ENCODE measurements around the gene ANKRD39.
"Not testable (repeated sequence)": the region's sequence is repeated elsewhere in the genome, so short reads cannot be mapped to it uniquely, and the experiment has no call there.

Gene ANKRD39

DNA sequence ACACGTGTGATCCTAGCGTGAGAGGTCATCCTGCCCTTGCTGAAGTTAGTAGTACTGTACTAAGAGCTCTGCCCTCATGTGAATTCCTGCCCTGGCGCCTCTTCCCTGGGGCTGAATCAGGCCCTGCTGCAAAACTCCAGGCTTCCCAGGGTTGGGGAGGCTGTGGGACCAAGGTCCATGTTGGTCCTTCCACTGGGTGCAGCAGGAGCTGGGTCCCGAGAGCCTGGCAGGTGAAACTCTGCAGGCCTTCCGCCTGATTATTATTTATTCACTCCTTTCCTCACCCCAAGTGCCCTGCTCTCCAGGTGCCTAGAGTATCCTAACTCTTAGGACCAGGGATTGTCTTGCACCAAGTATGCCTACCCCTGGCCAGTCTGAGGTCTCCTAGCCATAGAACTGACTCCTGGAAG lies 47.0 kb downstream of the ANKRD39 start:
- in situ Hi-C loops (cut with MboI; ENCODE audit: low sequenced_read_pairs, unreplicated experiment), result no loop called here
- TF ChIP-seq, protein P1, sequence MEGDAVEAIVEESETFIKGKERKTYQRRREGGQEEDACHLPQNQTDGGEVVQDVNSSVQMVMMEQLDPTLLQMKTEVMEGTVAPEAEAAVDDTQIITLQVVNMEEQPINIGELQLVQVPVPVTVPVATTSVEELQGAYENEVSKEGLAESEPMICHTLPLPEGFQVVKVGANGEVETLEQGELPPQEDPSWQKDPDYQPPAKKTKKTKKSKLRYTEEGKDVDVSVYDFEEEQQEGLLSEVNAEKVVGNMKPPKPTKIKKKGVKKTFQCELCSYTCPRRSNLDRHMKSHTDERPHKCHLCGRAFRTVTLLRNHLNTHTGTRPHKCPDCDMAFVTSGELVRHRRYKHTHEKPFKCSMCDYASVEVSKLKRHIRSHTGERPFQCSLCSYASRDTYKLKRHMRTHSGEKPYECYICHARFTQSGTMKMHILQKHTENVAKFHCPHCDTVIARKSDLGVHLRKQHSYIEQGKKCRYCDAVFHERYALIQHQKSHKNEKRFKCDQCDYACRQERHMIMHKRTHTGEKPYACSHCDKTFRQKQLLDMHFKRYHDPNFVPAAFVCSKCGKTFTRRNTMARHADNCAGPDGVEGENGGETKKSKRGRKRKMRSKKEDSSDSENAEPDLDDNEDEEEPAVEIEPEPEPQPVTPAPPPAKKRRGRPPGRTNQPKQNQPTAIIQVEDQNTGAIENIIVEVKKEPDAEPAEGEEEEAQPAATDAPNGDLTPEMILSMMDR (IDR thresholded peaks at IDR 0.05; ENCODE audit: borderline replicate concordance, control extremely low read depth, extremely low read depth, insufficient read depth, missing control alignments), result no peak
- DNase-seq (ENCODE audit: low spot score), result no peak

DNA sequence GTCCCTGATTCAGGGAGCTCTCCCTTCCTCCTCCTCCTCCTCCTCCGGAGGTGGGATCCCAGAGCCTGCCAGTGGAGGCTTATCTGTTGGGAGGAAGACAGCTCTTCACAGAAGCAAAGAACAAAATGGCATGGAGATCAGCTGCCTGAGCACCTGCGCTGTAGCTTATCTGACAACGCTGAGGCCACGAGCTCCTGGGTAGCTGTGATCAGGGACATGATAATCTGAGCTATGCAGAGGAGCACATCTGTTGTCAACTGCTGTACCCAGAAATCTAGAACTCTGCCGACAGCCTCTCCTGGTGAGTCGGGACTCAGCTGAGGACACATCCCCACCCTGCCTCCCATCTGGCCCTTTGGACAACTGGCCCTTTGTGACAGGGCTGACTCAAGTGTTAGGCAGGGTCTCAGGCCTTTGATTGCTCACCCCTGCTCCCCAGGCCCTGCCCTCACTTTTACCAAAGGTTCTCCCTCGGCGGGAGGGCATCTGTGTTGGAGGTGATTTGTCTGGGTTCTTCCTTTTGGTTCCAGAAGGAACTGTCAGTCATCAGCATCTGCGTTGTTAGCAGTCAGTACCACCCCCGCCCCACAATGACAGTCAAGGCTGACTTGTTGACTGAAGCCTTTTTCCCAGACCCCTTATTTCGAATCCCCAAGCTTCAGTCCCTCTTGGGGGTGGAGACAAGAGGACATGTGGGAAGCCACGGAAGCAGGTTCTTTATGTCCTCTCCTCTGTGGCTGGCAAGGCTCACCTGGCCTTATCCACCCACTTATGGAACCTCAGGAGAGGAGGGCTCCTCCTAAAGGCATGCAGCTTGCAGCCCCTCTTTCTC lies 47.6 kb downstream of the ANKRD39 start:
- no peak for DNase-seq (ENCODE audit: low spot score)
- TF ChIP-seq, protein P1 (IDR thresholded peaks at IDR 0.05; ENCODE audit: borderline replicate concordance, control extremely low read depth, extremely low read depth, insufficient read depth, missing control alignments), result no peak
- in situ Hi-C loops (cut with MboI; ENCODE audit: low sequenced_read_pairs, unreplicated experiment), result no loop called here

DNA sequence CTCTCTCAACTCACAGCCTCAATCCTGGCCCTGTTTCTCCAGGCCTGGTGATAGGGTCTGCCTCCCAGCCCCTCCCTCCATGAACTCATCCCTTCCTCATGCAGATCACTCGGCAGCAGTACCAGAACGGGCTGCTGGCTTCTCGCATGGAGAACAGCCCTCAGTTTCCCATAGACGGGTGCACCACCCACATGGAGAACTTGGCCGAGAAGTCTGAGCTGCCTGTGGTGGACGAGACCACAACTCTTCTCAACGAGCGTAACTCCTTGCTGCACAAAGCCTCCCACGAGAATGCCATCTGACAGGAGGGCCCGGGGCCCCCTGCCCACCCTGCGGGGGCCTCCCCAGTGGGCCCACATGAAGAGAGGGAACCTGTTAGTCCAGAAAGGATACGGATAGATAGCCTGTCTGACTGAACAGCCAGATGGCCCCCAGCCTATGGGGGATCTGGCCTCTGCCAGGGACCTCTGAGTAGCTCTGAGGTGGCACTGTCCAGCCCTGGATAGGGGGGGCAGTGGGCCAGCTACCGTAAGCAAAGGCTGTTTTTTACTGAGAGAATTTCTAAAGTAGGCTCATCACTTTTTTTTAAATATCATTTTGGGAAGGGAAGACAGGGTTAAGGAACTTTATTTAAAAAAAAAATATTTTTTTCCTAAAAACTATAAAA lies 48.5 kb downstream of the ANKRD39 start:
- TF ChIP-seq, protein P1 (IDR thresholded peaks at IDR 0.05; ENCODE audit: borderline replicate concordance, control extremely low read depth, extremely low read depth, insufficient read depth, missing control alignments), result no peak
- no peak for DNase-seq (ENCODE audit: low spot score)
- in situ Hi-C loops (cut with MboI; ENCODE audit: low sequenced_read_pairs, unreplicated experiment), result no loop called here

DNA sequence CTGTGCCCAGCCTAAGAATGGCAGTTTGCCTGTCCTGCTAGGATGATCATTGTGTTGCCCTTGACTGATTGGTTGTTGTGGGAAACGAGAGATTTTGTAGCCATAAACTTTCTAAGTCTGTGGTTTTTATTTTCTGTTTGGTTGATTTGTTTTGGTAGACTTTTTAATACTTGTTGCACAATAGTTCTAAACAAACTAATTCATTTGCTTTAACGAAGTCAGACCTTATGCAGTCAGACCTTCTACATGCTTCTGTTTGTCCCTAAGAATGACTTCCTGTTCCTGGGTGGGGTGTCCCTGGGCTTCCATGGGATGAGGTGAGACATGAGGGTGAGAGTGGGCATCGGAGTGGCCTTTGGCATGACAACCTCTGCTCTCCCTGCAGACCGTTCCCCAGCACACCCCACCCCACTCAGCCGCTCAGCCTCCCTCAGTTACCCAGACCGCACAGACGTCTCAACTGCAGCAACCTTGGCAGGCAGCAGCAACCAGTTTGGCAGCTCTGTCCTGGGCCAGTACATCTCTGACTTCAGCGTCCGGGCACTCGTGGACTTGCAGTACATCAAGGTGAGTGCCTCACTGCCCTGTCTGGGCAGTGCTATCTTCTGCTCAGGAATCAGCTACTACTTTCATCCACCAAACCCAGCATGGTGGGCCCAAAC lies 49.5 kb downstream of the ANKRD39 start:
- in situ Hi-C loops (cut with MboI; ENCODE audit: low sequenced_read_pairs, unreplicated experiment), result no loop called here
- DNase-seq (ENCODE audit: low spot score), result no peak
- TF ChIP-seq, protein P1 (IDR thresholded peaks at IDR 0.05; ENCODE audit: borderline replicate concordance, control extremely low read depth, extremely low read depth, insufficient read depth, missing control alignments), result no peak

DNA sequence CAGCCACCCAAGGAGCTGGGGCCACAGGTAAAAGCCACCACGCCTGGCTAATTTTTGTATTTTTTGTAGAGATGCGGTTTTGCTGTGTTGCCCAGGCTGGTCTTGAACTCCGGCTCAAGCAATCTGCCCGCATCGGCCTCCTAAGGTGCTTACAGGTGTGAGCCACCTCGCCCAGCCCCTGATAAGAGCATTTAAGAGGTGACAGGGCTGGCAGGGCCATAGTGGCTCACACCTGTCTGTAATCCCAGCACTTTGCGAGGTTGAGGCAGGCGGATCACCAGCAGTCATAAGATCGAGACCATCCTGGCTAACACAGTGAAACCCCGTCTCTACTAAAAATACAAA lies 50.7 kb downstream of the ANKRD39 start:
- DNase-seq (ENCODE audit: low spot score), result no peak
- TF ChIP-seq, protein P1 (IDR thresholded peaks at IDR 0.05; ENCODE audit: borderline replicate concordance, control extremely low read depth, extremely low read depth, insufficient read depth, missing control alignments), result no peak
- in situ Hi-C loops (cut with MboI; ENCODE audit: low sequenced_read_pairs, unreplicated experiment), result no loop called here

DNA sequence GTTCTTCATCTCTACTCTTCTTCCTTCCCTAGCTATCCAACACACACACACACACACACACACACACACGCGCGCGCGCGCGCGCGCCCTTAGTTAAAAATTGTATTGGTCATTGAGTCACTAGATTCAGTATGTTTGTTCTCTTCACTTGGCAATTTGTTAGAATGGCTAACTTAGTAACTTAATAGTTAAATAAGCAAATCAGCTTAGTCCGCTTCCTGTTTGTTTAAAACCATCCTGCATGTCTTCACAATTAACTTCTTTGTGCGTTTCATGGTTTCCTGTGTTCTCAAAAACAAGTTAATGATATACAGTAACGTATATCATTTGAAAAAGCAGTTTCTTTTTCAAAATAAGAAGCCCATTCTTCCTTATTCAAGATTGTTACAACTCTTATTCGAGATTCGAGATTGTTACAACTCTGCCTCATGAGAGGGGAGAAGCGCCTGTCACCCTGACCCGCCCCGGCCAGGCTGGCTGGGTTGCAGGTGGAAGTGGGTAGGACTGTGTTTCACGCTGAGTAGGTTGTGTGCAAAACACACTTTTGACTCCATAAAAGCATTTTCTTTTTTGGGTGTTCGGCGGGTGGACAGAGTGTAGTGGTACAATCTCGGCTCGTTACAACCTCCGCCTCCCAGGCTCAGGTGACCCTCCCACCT lies 51.2 kb downstream of the ANKRD39 start:
- no peak for DNase-seq (ENCODE audit: low spot score)
- in situ Hi-C loops (cut with MboI; ENCODE audit: low sequenced_read_pairs, unreplicated experiment), result no loop called here
- TF ChIP-seq, protein P1 (IDR thresholded peaks at IDR 0.05; ENCODE audit: borderline replicate concordance, control extremely low read depth, extremely low read depth, insufficient read depth, missing control alignments), result no peak

DNA sequence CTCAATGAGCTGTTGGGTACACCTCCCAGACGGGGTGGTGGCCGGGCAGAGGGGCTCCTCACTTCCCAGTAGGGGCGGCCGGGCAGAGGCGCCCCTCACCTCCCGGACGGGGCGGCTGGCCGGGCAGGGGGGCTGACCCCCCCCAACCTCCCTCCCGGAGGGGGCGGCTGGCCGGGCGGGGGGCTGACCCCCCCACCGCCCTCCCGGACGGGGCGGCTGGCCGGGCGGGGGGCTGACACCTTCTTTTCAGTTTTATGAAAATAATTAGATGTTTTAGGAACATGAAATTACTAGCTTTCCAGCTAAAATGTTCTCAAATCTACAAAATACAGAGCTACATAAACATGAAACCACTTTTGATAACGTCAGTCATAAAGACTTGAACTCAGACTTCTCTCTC lies 51.9 kb downstream of the ANKRD39 start:
- DNase-seq (ENCODE audit: low spot score); in situ Hi-C loops (cut with MboI; ENCODE audit: low sequenced_read_pairs, unreplicated experiment): not testable (repeated sequence)

All from GM13976 (cell line).